H9 (cell line): Measurements from ENCODE around the gene IMMP2L. TPM values are rescaled to one million over a fixed set of nuclear protein-coding genes. Genes with fewer than 3 reads are reported as not detected.

Experiments
- DNase-seq: peaks from one replicate; pipeline ENCODE4 v3.0.0-alpha.2; 2017
- H2AFZ ChIP-seq: one replicate; pipeline ENCODE4 v1.6.1; 2013; ENCODE audit warnings: mild to moderate bottlenecking, low read length, control low read depth, moderate library complexity
- H2AK5ac ChIP-seq: 2 replicates; pipeline ENCODE4 v1.6.1; 2013; ENCODE audit warnings: low read length, control low read depth, mixed read lengths; ENCODE audit not compliant: insufficient read length
- H2BK120ac ChIP-seq: one replicate; pipeline ENCODE4 v1.6.1; 2013; ENCODE audit warnings: low read depth, mild to moderate bottlenecking, low read length, control low read depth, inconsistent platforms; ENCODE audit not compliant: poor library complexity, severe bottlenecking
- H2BK12ac ChIP-seq: 2 replicates; pipeline ENCODE4 v1.6.1; 2013; ENCODE audit warnings: low read length, control low read depth, mixed read lengths, low read depth; ENCODE audit not compliant: insufficient read length
- H2BK15ac ChIP-seq: 2 replicates; pipeline ENCODE4 v1.6.1; 2013; ENCODE audit warnings: low read depth, low read length, control low read depth
- H2BK20ac ChIP-seq: one replicate; pipeline ENCODE4 v1.6.1; 2013; ENCODE audit warnings: low read depth, mild to moderate bottlenecking, low read length, control low read depth, inconsistent platforms; ENCODE audit not compliant: poor library complexity, severe bottlenecking
- H2BK5ac ChIP-seq: 2 replicates; pipeline ENCODE4 v1.6.1; 2013; ENCODE audit warnings: low read length, control low read depth, mixed read lengths; ENCODE audit not compliant: insufficient read length
- H3K14ac ChIP-seq: 2 replicates; pipeline ENCODE4 v1.6.1; 2013; ENCODE audit warnings: low read length, control low read depth; ENCODE audit not compliant: insufficient read depth
- H3K18ac ChIP-seq: 2 replicates; pipeline ENCODE4 v1.6.1; 2013; ENCODE audit warnings: low read depth, mild to moderate bottlenecking, mixed read lengths, low read length, control low read depth; ENCODE audit not compliant: insufficient read length
- H3K23ac ChIP-seq: 2 replicates; pipeline ENCODE4 v1.6.1; 2013; ENCODE audit warnings: low read length, control low read depth, mixed read lengths, low read depth; ENCODE audit not compliant: insufficient read length
- H3K23me2 ChIP-seq: 2 replicates; pipeline ENCODE4 v1.6.1; 2013; ENCODE audit warnings: low read depth, mild to moderate bottlenecking, mixed read lengths, low read length, control low read depth; ENCODE audit not compliant: insufficient read length, poor library complexity, severe bottlenecking
- H3K27ac ChIP-seq: 2 replicates; pipeline ENCODE4 v1.5.1; 2013; ENCODE audit warnings: low read length, control low read depth, mixed read lengths, low read depth; ENCODE audit not compliant: insufficient read length
- H3K27me3 ChIP-seq: 2 replicates; pipeline ENCODE4 v1.6.1; 2013; ENCODE audit warnings: low read length, control low read depth, inconsistent platforms; ENCODE audit not compliant: insufficient read depth
- H3K4ac ChIP-seq: 2 replicates; pipeline ENCODE4 v1.6.1; 2013; ENCODE audit warnings: low read depth, mild to moderate bottlenecking, control low read depth, inconsistent platforms, low read length, moderate library complexity
- H3K4me1 ChIP-seq: 2 replicates; pipeline ENCODE4 v1.6.1; 2013; ENCODE audit warnings: low read length, control low read depth, inconsistent platforms; ENCODE audit not compliant: insufficient read depth
- H3K4me2 ChIP-seq: 2 replicates; pipeline ENCODE4 v1.6.1; 2013; ENCODE audit warnings: low read length, control low read depth, mixed read lengths; ENCODE audit not compliant: insufficient read length, insufficient read depth
- H3K56ac ChIP-seq: 2 replicates; pipeline ENCODE4 v1.6.1; 2013; ENCODE audit warnings: low read depth, mild to moderate bottlenecking, mixed read lengths, low read length, control low read depth; ENCODE audit not compliant: insufficient read length
- H3K79me1 ChIP-seq: 2 replicates; pipeline ENCODE4 v1.6.1; 2013; ENCODE audit warnings: low read depth, mild to moderate bottlenecking, moderate library complexity, low read length, control low read depth, inconsistent platforms; ENCODE audit not compliant: insufficient read depth, poor library complexity, severe bottlenecking
- H3K79me2 ChIP-seq: 2 replicates; pipeline ENCODE4 v1.6.1; 2013; ENCODE audit warnings: low read length, control low read depth, inconsistent platforms; ENCODE audit not compliant: insufficient read depth
- H3K9ac ChIP-seq: 2 replicates; pipeline ENCODE4 v1.6.1; 2013; ENCODE audit warnings: low read length, control low read depth, mixed read lengths; ENCODE audit not compliant: insufficient read length; ENCODE audit errors: extremely low read depth
- H3K9me3 ChIP-seq: one replicate; pipeline ENCODE4 v1.6.1; 2013; ENCODE audit warnings: low read depth, low read length, inconsistent platforms; ENCODE audit not compliant: control insufficient read depth
- H3T11ph ChIP-seq: one replicate; pipeline ENCODE4 v1.6.1; 2013; ENCODE audit warnings: mild to moderate bottlenecking, low read length, control low read depth, inconsistent platforms
- H4K20me1 ChIP-seq: one replicate; pipeline ENCODE4 v1.6.1; 2013; ENCODE audit not compliant: control insufficient read depth, insufficient read length, insufficient read depth
- H4K5ac ChIP-seq: 2 replicates; pipeline ENCODE4 v1.6.1; 2013; ENCODE audit warnings: low read depth, mild to moderate bottlenecking, mixed read lengths, low read length, control low read depth; ENCODE audit not compliant: insufficient read length
- H4K8ac ChIP-seq: replicated peaks from 2 replicates; pipeline ENCODE4 v1.6.1; 2013; ENCODE audit warnings: low read length, control low read depth, mixed read lengths, low read depth; ENCODE audit not compliant: insufficient read length
- H4K91ac ChIP-seq: 2 replicates; pipeline ENCODE4 v1.6.1; 2013; ENCODE audit warnings: low read depth, mild to moderate bottlenecking, moderate library complexity, mixed read lengths, low read length, control low read depth; ENCODE audit not compliant: insufficient read length
- H3K27ac Mint-ChIP-seq, 3 experiments: 2 replicates in 2 of 3; 3 replicates in 1 of 3; pipeline ENCODE4 v1.8.0; 2020 to 2021; ENCODE audit warnings: mixed read lengths in 3 of 3, mild to moderate bottlenecking in 1 of 3, moderate library complexity in 1 of 3
- H3K27me3 Mint-ChIP-seq: 2 replicates; pipeline ENCODE4 v1.8.0; 2021; ENCODE audit warnings: low read depth, mild to moderate bottlenecking, moderate library complexity, mixed read lengths
- H3K36me3 Mint-ChIP-seq, 3 experiments: 2 replicates in 2 of 3; 3 replicates in 1 of 3; pipeline ENCODE4 v1.8.0; 2020 to 2021; ENCODE audit warnings: low read depth in 3 of 3, mixed read lengths in 3 of 3; ENCODE audit not compliant: insufficient read depth in 1 of 3
- H3K4me1 Mint-ChIP-seq, 2 experiments: 2 replicates each; pipeline ENCODE4 v1.8.0; 2020; ENCODE audit warnings: mixed read lengths in 2 of 2
- H3K4me3 Mint-ChIP-seq, 2 experiments: 2 replicates in 1 of 2; 3 replicates in 1 of 2; pipeline ENCODE4 v1.8.0; 2020 to 2021; ENCODE audit warnings: mild to moderate bottlenecking in 2 of 2, mixed read lengths in 2 of 2, moderate library complexity in 1 of 2
- H3K9me3 Mint-ChIP-seq, 2 experiments: 2 replicates in 1 of 2; 3 replicates in 1 of 2; pipeline ENCODE4 v1.8.0; 2020; ENCODE audit warnings: mild to moderate bottlenecking in 2 of 2, mixed read lengths in 2 of 2, moderate library complexity in 1 of 2
- WGBS: extraction: QIAGEN DNeasy Blood & Tissue Kit; methylation state at CpG from one replicate; pipeline ENCODE4 v1.1.7; 2013; ENCODE audit warnings: missing lambda C conversion rate, low lambda C conversion rate, mixed read lengths; ENCODE audit not compliant: insufficient read length; ENCODE audit errors: extremely low coverage; 5-methylcytosine and 5-hydroxymethylcytosine counted together
- total RNA-seq: library from RNA; stranded (reverse); gene quantifications from 2 replicates; pipeline ENCODE4 v1.2.1, GENCODE V29; 2021
- TF ChIP-seq, protein P1 (sequence below): fragments of 200-600 bp; sonication (generic); conservative IDR thresholded peaks from 3 replicates; pipeline ENCODE4 v1.8.0; 2021; ENCODE audit warnings: antibody characterized with exemption, mild to moderate bottlenecking

IMMP2L gene
- total RNA-seq, 1 experiment from 2014 or later, result 14.7 TPM

DNA sequence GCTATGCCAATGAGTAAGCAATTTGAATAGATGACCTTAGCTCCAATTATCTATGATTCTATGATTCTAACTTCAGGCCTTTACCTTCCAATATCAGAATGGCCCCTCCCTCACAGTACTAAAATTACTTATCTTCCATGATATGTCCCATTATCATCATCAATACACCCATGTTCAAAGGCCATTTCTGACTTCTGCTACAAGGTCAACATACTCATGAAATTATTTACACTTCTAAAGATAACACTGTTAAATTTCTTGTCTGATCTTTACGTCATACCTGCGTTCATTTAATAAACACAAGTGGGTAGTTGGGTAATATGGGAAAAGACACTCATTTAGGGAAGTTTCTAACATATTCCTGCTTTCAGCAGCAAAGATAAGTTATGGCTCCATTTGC is 21.2 kb downstream of the IMMP2L start:
- Histone ChIP-seq H3K79me2 (no peaks in the 10 kb centered on the region), H2BK15ac (no peak overlapping the region), H3K27me3 (no peaks in the 10 kb centered on the region), H3T11ph (no peak overlapping the region), H3K23ac (no peak overlapping the region), H3K9ac (no peak overlapping the region), H3K18ac (no peak overlapping the region), H2AK5ac (no peak overlapping the region), H2BK20ac (no peak overlapping the region), H3K27ac (no peak overlapping the region), H2BK5ac (no peak overlapping the region), H2BK12ac (no peak overlapping the region), H4K8ac (no peak overlapping the region), H4K91ac (no peak overlapping the region), H4K5ac (no peak overlapping the region), H4K20me1 (no peaks in the 10 kb centered on the region), H2BK120ac (no peak overlapping the region), H3K9me3 (no peaks in the 10 kb centered on the region), H3K4me2 (no peak overlapping the region), H3K14ac (no peak overlapping the region), H3K4me1 (no peaks in the 10 kb centered on the region), H2AFZ (no peak overlapping the region), H3K4ac (no peak overlapping the region), H3K23me2 (no peaks in the 10 kb centered on the region), H3K79me1 (no peaks in the 10 kb centered on the region), H3K56ac (no peak overlapping the region)
- Mint-ChIP-seq H3K9me3 (no peaks in the 10 kb centered on the region), H3K36me3 (no peaks in the 10 kb centered on the region), H3K27me3 (no peaks in the 10 kb centered on the region), H3K27ac (no peak overlapping the region), H3K4me3 (no peak overlapping the region), H3K4me1 (no peaks in the 10 kb centered on the region)
- no CpG with 5 or more reads among the region's 2 CpGs for WGBS
- DNase-seq, result no peak
- TF ChIP-seq, protein P1, sequence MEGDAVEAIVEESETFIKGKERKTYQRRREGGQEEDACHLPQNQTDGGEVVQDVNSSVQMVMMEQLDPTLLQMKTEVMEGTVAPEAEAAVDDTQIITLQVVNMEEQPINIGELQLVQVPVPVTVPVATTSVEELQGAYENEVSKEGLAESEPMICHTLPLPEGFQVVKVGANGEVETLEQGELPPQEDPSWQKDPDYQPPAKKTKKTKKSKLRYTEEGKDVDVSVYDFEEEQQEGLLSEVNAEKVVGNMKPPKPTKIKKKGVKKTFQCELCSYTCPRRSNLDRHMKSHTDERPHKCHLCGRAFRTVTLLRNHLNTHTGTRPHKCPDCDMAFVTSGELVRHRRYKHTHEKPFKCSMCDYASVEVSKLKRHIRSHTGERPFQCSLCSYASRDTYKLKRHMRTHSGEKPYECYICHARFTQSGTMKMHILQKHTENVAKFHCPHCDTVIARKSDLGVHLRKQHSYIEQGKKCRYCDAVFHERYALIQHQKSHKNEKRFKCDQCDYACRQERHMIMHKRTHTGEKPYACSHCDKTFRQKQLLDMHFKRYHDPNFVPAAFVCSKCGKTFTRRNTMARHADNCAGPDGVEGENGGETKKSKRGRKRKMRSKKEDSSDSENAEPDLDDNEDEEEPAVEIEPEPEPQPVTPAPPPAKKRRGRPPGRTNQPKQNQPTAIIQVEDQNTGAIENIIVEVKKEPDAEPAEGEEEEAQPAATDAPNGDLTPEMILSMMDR, result no peak
